Activated naive CD4-positive, alpha-beta T cell treated with Interleukin-2 at 50 U/mL for 16 hours (primary cell): ENCODE measurements around the gene WDR82.
A peak's percentile ranks its signal among the peaks of the same experiment; 100 is the strongest.
"Not testable (repeated sequence)": the region's sequence is repeated elsewhere in the genome, so short reads cannot be mapped to it uniquely, and the experiment has no call there.

ENCODE experiments used
- DNase-seq: peaks from one replicate; pipeline ENCODE4 v3.0.0-alpha.2; 2020

WDR82 gene

GRCh38 chr3:52288674-52289073, 10.2 kb upstream of the WDR82 start:
- DNase-seq, result no peak

DNA sequence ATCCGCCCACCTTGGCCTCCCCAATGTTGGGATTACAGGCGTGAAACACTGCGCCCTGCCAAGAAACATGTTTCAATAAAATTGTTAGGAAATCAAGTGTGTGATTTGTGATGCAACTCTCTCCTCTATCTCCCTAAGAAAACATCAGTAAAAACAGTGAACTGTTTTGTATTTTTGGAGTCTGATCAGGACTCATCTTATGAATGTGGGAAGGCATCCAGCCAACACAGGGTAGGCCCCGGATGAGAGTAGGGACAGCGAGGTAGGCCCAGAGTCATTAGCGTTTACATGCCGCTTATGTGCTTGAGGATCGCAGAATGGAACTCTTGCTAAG, 8.3 kb upstream of the WDR82 start:
- DNase-seq, result no peak

DNA sequence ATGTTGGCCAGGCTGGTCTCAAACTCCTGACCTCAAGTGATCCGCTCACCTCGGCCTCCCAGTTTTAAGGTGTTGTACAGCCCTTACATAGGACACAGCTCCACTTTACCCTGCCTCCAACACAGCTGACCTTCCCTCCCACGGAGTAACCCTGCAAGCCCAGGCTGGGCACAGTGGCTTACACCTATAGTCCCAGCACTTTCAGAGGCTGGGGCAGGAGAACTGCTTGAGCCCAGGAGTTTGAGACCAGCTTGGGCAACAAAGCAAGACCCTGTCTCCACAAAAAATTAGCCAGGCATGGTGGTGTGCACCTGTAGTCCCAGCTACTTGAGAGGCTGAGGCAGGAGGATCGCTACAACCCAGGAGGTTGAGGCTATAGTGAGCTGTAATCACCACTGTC, 5.6 kb upstream of the WDR82 start:
- DNase-seq, result not testable (repeated sequence)

DNA sequence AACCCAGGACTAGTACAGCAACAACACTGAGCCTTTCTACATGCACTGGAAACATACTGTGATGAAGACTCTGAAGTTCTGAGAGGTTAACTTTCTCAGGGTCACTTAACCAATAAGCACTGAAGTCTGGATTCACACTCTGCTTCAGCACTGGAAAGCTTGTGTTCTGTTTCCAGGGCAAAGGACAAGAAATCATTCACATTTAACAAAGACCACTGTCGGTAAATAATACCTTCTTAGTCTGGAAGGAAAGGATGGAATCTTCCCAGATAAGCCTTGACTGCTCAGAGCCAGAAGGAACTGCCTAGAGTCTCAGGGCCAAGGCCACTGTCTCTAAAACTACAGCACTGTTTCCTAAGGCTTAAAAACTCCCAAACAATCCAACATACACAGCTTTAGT, 4.9 kb upstream of the WDR82 start:
- no peak for DNase-seq

- DNase-seq, result peak; percentile 26
These were observed 3.7 kb upstream of the WDR82 start for GRCh38 chr3:52281981-52282801.

GRCh38 chr3:52280050-52280461, 1.6 kb upstream of the WDR82 start:
- no peak for DNase-seq

DNA sequence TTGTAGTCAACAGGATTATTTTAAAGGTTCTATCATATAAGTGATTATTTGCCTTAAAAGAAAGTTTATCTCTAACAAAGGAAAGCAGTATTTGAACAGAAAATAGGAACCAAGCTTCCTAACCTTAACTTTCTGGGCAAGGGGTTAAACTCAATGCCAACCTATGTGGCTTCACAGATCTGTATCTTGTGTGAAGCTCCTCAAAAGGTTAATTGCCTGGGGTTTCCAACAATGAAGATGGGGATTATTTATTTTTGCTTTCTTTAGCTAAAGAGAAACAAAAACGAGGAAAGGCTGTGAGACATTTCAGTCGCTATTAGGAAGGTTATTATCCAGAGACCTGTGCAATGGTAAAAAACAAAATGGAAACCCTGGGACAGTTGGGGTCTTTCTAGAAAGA, 1.1 kb upstream of the WDR82 start:
- no peak for DNase-seq

GRCh38 chr3:52277972-52278509, 408 bp downstream of the WDR82 start:
- no peak for DNase-seq

DNA sequence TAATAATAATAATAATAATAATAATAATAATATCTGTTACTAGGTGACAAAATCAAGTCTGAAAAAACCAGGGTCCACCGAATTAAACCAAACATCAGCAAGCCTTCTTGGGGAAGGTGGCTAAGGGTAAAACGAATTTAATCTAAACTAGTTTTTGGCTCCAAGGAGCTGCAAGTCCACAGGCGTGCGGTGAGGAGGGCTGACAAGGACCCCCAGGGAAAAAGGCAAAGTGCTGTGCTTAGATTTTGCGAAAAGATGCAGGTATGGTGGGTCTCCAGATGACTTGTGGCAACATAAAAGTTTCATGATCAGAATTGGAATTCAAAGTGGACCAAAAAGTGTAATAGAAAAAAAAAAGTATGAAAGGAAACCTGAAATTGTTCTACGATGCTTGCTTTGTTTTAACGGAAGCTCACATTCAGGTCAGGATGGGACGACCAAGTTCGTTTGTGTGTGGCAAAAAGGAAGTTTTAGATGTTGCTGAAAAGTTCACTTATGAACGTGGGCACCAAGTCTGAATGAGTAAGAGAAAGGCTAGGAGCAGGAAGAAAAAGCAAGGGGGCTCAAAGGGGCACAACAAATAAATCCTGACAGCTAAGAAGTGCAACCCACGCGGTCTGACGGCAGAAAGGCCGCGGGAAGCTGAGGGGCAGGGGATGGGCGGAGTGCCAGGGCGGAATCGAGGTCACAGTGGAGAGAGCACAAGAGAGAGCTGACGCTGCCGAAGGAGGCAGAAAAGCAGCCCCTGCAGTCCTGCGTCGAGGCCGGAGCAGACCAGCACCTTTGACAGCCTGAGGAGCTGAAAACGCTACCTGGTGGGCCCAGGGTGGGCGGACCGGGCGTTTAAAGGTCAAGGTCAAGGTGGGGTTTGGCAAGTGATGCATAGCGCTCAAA, 1.1 kb downstream of the WDR82 start:
- peak; percentile 80 for DNase-seq

DNA sequence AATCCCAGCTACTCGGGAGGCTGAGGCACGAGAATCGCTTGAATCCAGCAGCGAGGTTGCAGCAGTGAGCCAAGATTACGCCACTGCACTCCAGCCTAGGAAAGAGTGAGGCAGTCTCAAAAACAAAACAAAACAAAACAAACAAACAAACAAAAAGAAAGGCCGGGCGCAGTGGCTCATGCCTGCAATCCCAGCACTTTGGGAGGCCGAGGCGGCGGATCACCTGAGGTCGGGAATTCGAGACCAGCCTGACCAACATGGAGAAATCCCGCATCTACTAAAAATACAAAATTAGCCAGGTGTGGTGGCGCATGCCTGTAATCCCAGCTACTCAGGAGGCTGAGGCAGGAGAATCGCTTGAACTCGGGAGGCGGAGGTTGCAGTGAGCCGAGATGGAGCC, 3.7 kb downstream of the WDR82 start:
- not testable (repeated sequence) for DNase-seq

DNA sequence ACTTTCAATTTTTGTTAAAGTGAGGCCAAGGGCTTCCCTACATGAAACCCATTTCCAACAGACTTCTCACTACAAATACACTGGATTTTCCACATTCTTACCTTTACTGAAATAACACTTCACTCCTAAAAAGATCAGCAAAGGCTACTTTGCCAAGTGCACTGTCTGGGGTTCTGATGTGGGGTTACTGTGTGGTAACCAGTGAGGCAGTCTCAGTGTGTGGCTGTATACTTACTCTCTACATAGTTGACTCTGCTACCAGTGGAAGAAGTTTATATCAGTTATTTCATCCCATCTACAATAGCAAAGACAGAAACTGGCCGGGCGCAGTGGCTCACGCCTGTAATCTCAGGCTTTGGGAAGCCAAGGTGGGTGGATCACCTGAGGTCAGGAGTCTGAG, 5.6 kb downstream of the WDR82 start:
- no peak for DNase-seq

DNA sequence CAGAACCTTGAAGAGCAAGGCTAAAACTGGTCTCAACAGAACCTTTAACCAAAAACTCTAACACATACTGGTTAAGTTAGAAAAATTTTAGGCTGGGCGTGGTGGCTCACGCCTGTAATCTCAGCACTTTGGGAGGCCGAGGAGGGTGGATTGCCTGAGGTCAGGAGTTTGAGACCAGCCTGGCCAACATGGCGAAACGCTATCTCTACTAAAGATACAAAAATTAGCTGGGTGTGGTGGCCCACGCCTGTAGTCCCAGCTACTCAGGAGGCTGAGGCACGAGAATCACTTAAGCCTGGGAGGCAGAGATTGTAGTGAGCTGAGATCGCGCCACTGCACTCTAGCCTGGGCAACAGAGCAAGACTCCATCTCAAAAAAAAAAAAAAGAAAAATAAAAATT, 6.3 kb downstream of the WDR82 start:
- not testable (repeated sequence) for DNase-seq

DNA sequence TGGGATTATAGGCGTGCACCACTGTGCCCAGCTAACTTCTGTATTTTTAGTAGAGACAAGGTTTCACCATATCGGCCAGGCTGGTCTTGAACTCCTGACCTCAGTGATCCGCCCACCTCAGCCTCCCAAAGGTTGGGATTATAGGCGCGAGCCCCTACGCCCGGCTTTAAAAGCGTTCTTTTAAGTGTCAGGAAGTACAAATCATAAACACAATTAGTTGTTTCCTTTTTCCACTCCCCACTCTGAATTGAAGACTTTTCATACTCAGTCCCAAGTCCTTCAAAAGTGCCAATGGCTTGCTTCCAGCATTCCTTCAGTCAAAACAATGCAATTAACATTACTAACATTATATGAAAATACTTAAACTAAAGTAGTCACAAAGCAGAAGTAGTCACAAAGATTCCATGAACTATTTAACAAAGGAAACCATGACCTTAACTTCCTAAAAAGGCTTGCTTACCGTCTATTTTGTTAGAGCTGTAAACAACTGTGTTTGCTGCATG, 8.1 kb downstream of the WDR82 start:
- DNase-seq, result no peak

- DNase-seq, result no peak
These were observed 8.7 kb downstream of the WDR82 start for GRCh38 chr3:52269776-52270175.

GRCh38 chr3:52268036-52268435, 10.4 kb downstream of the WDR82 start:
- DNase-seq, result peak; percentile 55

GRCh38 chr3:52265387-52265786, 13.1 kb downstream of the WDR82 start:
- no peak for DNase-seq

DNA sequence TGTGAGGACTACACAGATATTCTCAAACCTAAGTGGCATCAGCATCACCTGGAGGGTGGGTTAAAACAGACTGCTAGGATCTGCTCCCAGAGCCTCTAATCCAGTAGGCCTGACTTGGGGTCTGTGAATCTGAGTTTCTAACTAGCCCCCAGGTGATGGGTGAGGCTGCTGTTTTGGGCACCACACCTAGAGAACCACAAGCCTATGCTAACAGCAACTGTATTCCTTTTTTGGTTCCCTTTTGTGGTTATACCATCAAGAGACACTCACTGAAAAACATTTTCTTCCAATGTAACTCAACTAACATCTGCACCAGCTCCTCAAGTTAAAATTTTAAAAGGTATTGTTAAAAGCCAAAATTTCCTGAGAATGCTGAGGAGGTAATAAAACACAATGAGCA, 16.0 kb downstream of the WDR82 start:
- no peak for DNase-seq

GRCh38 chr3:52259448-52259847, 19.0 kb downstream of the WDR82 start:
- DNase-seq, result no peak

- no peak for DNase-seq
These were observed 19.4 kb downstream of the WDR82 start for GRCh38 chr3:52259035-52259434.

GRCh38 chr3:52257911-52258310, 20.5 kb downstream of the WDR82 start:
- no peak for DNase-seq

DNA sequence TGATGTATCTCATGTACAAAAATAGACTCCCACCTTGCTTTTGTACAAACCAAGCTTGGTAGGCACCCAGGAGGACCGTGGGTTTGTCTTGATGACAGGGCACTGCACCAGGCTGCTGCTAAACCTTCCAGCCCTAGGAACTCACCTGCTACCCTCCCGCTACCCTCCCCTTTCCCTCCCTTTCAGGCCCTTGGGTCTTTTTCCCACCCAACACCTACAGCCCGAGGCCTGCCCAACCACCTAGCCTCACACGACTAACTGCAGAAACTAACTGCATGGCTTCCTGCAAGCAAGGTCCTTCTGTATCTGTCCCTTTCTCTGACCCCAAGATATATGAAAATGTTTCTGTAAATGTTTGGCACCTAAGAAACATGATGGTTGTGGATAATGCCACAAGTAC, 21.8 kb downstream of the WDR82 start:
- DNase-seq, result no peak

GRCh38 chr3:52256159-52256558, 22.3 kb downstream of the WDR82 start:
- no peak for DNase-seq

DNA sequence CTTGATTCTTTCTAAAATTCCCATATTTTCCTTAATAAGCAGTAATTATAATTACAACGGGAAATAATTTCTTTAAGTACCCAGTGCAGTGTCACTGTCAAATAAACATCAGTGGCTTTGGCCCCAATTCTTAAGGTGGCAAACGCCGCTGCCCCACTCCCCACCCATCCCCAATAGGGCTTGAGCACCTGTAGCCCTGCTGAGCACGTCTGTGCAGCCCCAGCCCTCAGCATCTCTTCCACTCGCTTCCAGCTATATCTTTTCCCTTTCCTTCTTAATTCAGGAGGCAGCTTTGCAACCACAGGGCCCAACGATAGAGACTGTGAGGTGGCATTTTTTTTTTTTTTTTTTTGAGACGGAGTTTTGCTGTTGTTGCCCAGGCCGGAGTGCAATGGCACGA, 23.8 kb downstream of the WDR82 start:
- no peak for DNase-seq
